Measurements from ENCODE around the gene TMEM164.
A peak's percentile ranks its signal among the peaks of the same experiment; 100 is the strongest.

TMEM164 gene

DNA sequence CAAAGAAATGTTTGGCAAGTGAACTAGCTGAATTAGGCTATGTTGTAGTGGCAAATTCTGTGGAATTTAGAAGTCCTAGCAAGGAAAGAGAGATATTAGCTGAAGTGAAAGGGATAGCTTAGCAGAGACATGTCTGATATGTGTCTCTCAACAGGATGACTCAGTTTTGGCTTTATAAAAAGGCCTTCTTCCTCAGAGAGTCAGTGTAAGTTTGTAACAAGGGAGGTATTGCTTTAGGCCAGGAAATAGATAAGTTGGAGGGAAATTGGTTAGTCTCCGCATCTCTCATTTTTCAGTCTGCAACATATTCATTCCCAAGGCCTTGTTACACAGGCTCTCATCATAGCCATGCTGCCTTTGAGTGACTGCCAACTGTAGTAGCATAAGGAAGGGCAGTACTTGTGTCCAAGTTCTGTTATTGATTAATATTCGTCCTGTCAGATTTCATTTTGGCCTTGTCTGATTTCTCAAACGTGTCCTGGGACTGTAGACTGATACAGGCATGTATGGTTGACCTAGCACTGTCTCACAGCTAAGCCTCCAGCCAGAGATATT, 4.0 kb downstream of the TMEM164 start:
- Histone ChIP-seq H3K36me3 (ENCODE audit: control insufficient read depth, insufficient read depth, low read length) (no peaks in the 10 kb centered on the region), H3K9me3 (ENCODE audit: control insufficient read depth, low read length) (no peaks in the 10 kb centered on the region), H3K4me1 (ENCODE audit: control insufficient read depth, insufficient read depth, low read length) (peaks cover 13% of the 10 kb centered on the region), H3K4me3 (ENCODE audit: low read length) (no peak overlapping the region), H3K27me3 (ENCODE audit: control insufficient read depth, insufficient read depth, low read length) (no peaks in the 10 kb centered on the region), H3K9ac (ENCODE audit: low read length) (no peak overlapping the region)

- Histone ChIP-seq H3K9ac (ENCODE audit: low read length) (no peak overlapping the region), H3K9me3 (ENCODE audit: control insufficient read depth, low read length) (no peaks in the 10 kb centered on the region), H3K36me3 (ENCODE audit: control insufficient read depth, insufficient read depth, low read length) (no peaks in the 10 kb centered on the region), H3K4me3 (ENCODE audit: low read length) (no peak overlapping the region), H3K27me3 (ENCODE audit: control insufficient read depth, insufficient read depth, low read length) (no peaks in the 10 kb centered on the region), H3K4me1 (ENCODE audit: control insufficient read depth, insufficient read depth, low read length) (peaks cover 22% of the 10 kb centered on the region)
These were observed 5.2 kb downstream of the TMEM164 start for GRCh38 chrX:110008011-110008635.

GRCh38 chrX:110012818-110013485, 10.0 kb downstream of the TMEM164 start:
- Histone ChIP-seq H3K4me3 (ENCODE audit: low read length) (no peak overlapping the region), H3K4me1 (ENCODE audit: control insufficient read depth, insufficient read depth, low read length) (peaks cover 24% of the 10 kb centered on the region), H3K36me3 (ENCODE audit: control insufficient read depth, insufficient read depth, low read length) (no peaks in the 10 kb centered on the region), H3K27me3 (ENCODE audit: control insufficient read depth, insufficient read depth, low read length) (no peaks in the 10 kb centered on the region), H3K9me3 (ENCODE audit: control insufficient read depth, low read length) (no peaks in the 10 kb centered on the region), H3K9ac (ENCODE audit: low read length) (no peak overlapping the region)

- Histone ChIP-seq H3K9ac (ENCODE audit: low read length) (no peak overlapping the region), H3K4me3 (ENCODE audit: low read length) (no peak overlapping the region), H3K36me3 (ENCODE audit: control insufficient read depth, insufficient read depth, low read length) (no peaks in the 10 kb centered on the region), H3K9me3 (ENCODE audit: control insufficient read depth, low read length) (no peaks in the 10 kb centered on the region), H3K27me3 (ENCODE audit: control insufficient read depth, insufficient read depth, low read length) (no peaks in the 10 kb centered on the region), H3K4me1 (ENCODE audit: control insufficient read depth, insufficient read depth, low read length) (peaks cover 24% of the 10 kb centered on the region)
These were observed 11.1 kb downstream of the TMEM164 start for GRCh38 chrX:110013968-110014367.

DNA sequence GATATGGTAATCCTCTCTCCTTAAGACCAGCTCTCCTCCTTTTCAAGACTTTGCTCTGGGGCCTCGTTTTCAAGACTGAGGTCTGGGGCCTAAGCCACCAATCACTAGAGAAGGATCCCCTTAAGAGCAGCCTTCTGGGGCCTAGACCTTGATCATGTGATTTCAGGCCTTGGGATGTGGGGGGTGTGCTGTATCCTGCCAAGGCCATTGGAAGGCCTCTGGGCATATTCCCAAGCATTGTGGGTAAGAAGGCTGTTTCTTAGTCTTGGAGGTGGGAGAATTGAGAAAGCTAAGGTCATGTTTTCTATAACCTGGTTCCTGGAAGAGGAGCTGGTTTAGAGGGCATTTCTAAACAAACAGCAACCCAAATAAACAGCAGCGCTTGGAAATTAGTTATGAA, 12.1 kb downstream of the TMEM164 start:
- Histone ChIP-seq H3K36me3 (ENCODE audit: control insufficient read depth, insufficient read depth, low read length) (no peaks in the 10 kb centered on the region), H3K9me3 (ENCODE audit: control insufficient read depth, low read length) (no peaks in the 10 kb centered on the region), H3K9ac (ENCODE audit: low read length) (no peak overlapping the region), H3K4me1 (ENCODE audit: control insufficient read depth, insufficient read depth, low read length) (peaks cover 24% of the 10 kb centered on the region), H3K4me3 (ENCODE audit: low read length) (no peak overlapping the region), H3K27me3 (ENCODE audit: control insufficient read depth, insufficient read depth, low read length) (no peaks in the 10 kb centered on the region)

DNA sequence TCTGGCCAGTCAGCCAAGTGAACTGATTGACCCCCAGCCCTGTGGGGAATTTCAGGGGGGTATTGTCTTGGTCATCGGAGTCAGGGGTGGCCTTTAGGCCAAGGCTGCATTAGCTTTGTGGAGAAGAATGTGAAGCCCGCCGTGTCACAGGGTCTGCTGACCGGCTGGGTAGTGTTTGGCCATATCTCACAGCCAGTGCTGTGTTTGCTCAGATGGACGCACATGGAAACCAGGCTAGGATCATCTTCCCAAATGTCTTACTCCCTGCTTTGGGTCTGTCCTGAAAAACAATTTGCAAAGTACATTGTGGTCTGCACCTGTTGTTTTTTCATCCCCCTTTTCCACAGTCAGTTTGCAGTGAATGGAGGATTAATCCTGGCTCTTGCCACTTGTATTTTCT, 13.0 kb downstream of the TMEM164 start:
- Histone ChIP-seq H3K36me3 (ENCODE audit: control insufficient read depth, insufficient read depth, low read length) (no peaks in the 10 kb centered on the region), H3K4me1 (ENCODE audit: control insufficient read depth, insufficient read depth, low read length) (peaks cover 24% of the 10 kb centered on the region), H3K9ac (ENCODE audit: low read length) (no peak overlapping the region), H3K4me3 (ENCODE audit: low read length) (no peak overlapping the region), H3K27me3 (ENCODE audit: control insufficient read depth, insufficient read depth, low read length) (no peaks in the 10 kb centered on the region), H3K9me3 (ENCODE audit: control insufficient read depth, low read length) (no peaks in the 10 kb centered on the region)

GRCh38 chrX:110020536-110020935, 17.6 kb downstream of the TMEM164 start:
- Histone ChIP-seq H3K36me3 (ENCODE audit: control insufficient read depth, insufficient read depth, low read length) (no peaks in the 10 kb centered on the region), H3K4me3 (ENCODE audit: low read length) (no peak overlapping the region), H3K4me1 (ENCODE audit: control insufficient read depth, insufficient read depth, low read length) (peaks cover 20% of the 10 kb centered on the region), H3K9ac (ENCODE audit: low read length) (no peak overlapping the region), H3K9me3 (ENCODE audit: control insufficient read depth, low read length) (no peaks in the 10 kb centered on the region), H3K27me3 (ENCODE audit: control insufficient read depth, insufficient read depth, low read length) (no peaks in the 10 kb centered on the region)

GRCh38 chrX:110021258-110022022, 18.5 kb downstream of the TMEM164 start:
- Histone ChIP-seq H3K4me3 (ENCODE audit: low read length) (no peak overlapping the region), H3K9ac (ENCODE audit: low read length) (no peak overlapping the region)

GRCh38 chrX:110022599-110023448, 19.9 kb downstream of the TMEM164 start:
- Histone ChIP-seq H3K27me3 (ENCODE audit: control insufficient read depth, insufficient read depth, low read length) (no peaks in the 10 kb centered on the region), H3K9ac (ENCODE audit: low read length) (no peak overlapping the region), H3K4me3 (ENCODE audit: low read length) (no peak overlapping the region), H3K4me1 (ENCODE audit: control insufficient read depth, insufficient read depth, low read length) (peaks cover 27% of the 10 kb centered on the region), H3K9me3 (ENCODE audit: control insufficient read depth, low read length) (no peaks in the 10 kb centered on the region), H3K36me3 (ENCODE audit: control insufficient read depth, insufficient read depth, low read length) (no peaks in the 10 kb centered on the region)

More at GRCh38 chrX:110021258-110022022, 18.5 kb downstream of the TMEM164 start:
- H3K4me1 ChIP-seq (ENCODE audit: control insufficient read depth, insufficient read depth, low read length), result peaks cover 24% of the 10 kb centered on the region
- H3K36me3 ChIP-seq (ENCODE audit: control insufficient read depth, insufficient read depth, low read length), result no peaks in the 10 kb centered on the region
- no peaks in the 10 kb centered on the region for H3K9me3 ChIP-seq (ENCODE audit: control insufficient read depth, low read length)
- no peaks in the 10 kb centered on the region for H3K27me3 ChIP-seq (ENCODE audit: control insufficient read depth, insufficient read depth, low read length)

GRCh38 chrX:110025395-110025794, 22.5 kb downstream of the TMEM164 start:
- Histone ChIP-seq H3K27me3 (ENCODE audit: control insufficient read depth, insufficient read depth, low read length) (no peaks in the 10 kb centered on the region), H3K9ac (ENCODE audit: low read length) (no peak overlapping the region), H3K4me1 (ENCODE audit: control insufficient read depth, insufficient read depth, low read length) (peaks cover 27% of the 10 kb centered on the region), H3K4me3 (ENCODE audit: low read length) (no peak overlapping the region), H3K36me3 (ENCODE audit: control insufficient read depth, insufficient read depth, low read length) (no peaks in the 10 kb centered on the region), H3K9me3 (ENCODE audit: control insufficient read depth, low read length) (no peaks in the 10 kb centered on the region)

GRCh38 chrX:110026099-110026844, 23.4 kb downstream of the TMEM164 start:
- peak overlapping the region; percentile 44 for H3K9ac ChIP-seq (ENCODE audit: low read length)
- no peak overlapping the region for H3K4me3 ChIP-seq (ENCODE audit: low read length)
- H3K36me3 ChIP-seq (ENCODE audit: control insufficient read depth, insufficient read depth, low read length), result no peaks in the 10 kb centered on the region
- H3K27me3 ChIP-seq (ENCODE audit: control insufficient read depth, insufficient read depth, low read length), result no peaks in the 10 kb centered on the region
- H3K9me3 ChIP-seq (ENCODE audit: control insufficient read depth, low read length), result no peaks in the 10 kb centered on the region
- peaks cover 24% of the 10 kb centered on the region for H3K4me1 ChIP-seq (ENCODE audit: control insufficient read depth, insufficient read depth, low read length)

Data from mucosa of stomach (tissue), 1 donor.